HL-60/S4 (cell line): ENCODE results near the gene ZNF264.
"Not testable (repeated sequence)": the region's sequence is repeated elsewhere in the genome, so short reads cannot be mapped to it uniquely, and the experiment has no call there.

Source experiments
- in situ Hi-C: fragments of 300-500 bp; cut with MboI; formaldehyde crosslinking; loops from 2 replicates; pipeline ENCODE4 v1.14.3; 2022; ENCODE audit warnings: low sequenced_read_pairs

ZNF264 gene

GRCh38 chr19:57244513-57244912 lies 53.2 kb downstream of the ZNF264 start:
- in situ Hi-C loops, result no loop called here

GRCh38 chr19:57245066-57245465 lies 53.8 kb downstream of the ZNF264 start:
- in situ Hi-C loops, result no loop called here

- in situ Hi-C loops, result no loop called here
Measured at GRCh38 chr19:57245959-57246358, 54.7 kb downstream of the ZNF264 start.

DNA sequence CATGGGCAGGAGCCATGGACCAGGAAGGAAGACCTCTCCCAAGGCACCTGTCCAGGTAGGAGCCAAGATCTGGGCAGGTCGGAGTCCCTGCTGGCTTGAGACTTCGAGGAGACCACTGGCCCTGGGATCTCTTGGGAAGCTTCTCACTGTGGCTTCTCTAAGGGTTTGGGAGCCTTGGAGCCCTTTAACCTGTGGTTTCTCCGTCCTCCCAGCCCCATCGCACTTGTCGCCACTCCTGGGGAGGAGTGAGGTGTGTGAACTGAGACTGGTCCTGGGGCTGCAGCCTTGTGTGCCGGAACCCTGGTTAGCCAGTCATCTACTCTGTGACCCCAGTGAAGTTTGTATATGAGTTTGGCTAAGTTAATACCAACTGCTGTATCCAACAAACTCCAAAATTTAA lies 57.3 kb downstream of the ZNF264 start:
- in situ Hi-C loops, result no loop called here

DNA sequence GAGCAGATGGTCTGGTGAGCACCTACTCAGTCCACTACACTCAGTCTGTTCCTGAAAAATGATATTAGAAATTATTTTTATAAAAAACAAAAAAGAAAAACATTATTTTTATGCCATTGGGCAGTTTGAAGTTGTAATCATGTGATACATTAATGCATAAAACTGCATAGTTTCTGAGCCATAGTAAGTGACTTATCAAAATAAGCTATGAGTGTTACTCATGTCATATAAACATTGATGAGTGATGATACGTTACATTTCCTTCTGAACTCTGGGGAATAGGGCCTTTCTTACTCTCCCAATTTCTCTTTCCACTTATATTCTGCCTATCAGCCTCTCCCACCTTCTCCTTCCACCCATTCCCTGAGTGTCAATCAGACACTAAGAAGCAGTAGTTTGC lies 58.0 kb downstream of the ZNF264 start:
- in situ Hi-C loops, result no loop called here

GRCh38 chr19:57253767-57254166 lies 62.5 kb downstream of the ZNF264 start:
- in situ Hi-C loops, result not testable (repeated sequence)

GRCh38 chr19:57262044-57262443 lies 70.7 kb downstream of the ZNF264 start:
- in situ Hi-C loops, result no loop called here

- in situ Hi-C loops, result no loop called here
Measured at GRCh38 chr19:57263244-57263741, 72.0 kb downstream of the ZNF264 start.

DNA sequence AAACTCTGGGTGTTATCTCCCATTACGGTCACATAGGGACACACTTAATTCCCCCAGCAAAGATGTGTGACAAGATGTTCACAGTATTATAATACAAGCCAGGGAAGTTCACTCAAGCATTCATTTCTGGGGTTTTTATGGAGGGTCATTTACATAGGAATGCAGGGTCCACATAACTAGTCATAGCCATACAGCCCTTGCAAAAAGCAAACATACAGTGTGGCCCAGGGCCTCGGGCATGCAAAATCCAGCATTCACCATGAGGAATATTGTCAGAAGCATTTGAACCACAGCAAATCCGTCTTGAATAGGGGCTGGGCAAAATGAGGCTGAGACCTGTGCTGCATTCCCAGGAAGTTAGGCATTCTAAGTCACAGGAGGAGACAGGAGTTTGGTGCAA lies 76.0 kb downstream of the ZNF264 start:
- in situ Hi-C loops, result no loop called here

- in situ Hi-C loops, result no loop called here
Measured at GRCh38 chr19:57269515-57270250, 78.4 kb downstream of the ZNF264 start.

DNA sequence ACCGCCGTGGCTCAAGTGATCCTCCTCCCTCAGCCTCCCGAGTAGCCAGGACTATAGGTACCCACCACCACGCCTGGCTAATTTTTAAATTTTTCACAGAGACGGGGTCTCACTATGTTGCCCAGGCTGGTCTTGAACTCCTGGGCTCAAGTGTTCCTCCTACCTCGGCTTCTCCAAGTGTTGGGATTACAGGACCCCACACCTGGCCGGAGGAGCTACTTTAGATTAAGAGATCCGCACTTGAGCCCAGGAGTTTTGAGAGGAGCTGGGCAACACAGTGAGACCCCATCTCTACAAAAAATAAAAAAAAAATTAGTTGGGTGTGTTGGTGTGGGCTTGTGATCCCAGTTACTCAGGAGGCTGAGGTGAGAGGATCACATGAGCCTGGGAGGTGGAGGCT lies 80.0 kb downstream of the ZNF264 start:
- in situ Hi-C loops, result no loop called here
